HL-60 (cell line): Measurements from ENCODE around the gene KCNC3.

ENCODE experiments used
- DNase-seq, 2 experiments: peaks; one replicate each; pipeline ENCODE4 v3.0.0-alpha.2; 2010 to 2020; ENCODE audit warnings: low read depth in 1 of 2, low spot score in 1 of 2
- H3K27ac ChIP-seq: fragments of 250-450 bp; sonication (Bioruptor Pico); replicated peaks from 2 replicates; pipeline ENCODE4 v1.5.1; 2020; ENCODE audit warnings: mild to moderate bottlenecking, moderate library complexity
- H3K27me3 ChIP-seq: fragments of 250-450 bp; sonication (Bioruptor Pico); 2 replicates; pipeline ENCODE4 v1.5.1; 2021; ENCODE audit warnings: mild to moderate bottlenecking, moderate library complexity; ENCODE audit not compliant: insufficient read depth, poor library complexity, severe bottlenecking
- H3K4me3 ChIP-seq: replicated peaks from 2 replicates; pipeline ENCODE4 v1.5.1; 2011; ENCODE audit warnings: mild to moderate bottlenecking, control low read depth, low read length; ENCODE audit not compliant: insufficient read depth
- GABPA ChIP-seq: IDR thresholded peaks from 2 replicates; pipeline ENCODE4 v1.6.1; 2012; ENCODE audit warnings: low read depth
- POLR2AphosphoS5 ChIP-seq: IDR thresholded peaks from 2 replicates; pipeline ENCODE4 v1.6.1; 2012; ENCODE audit warnings: low read depth
- REST ChIP-seq: IDR thresholded peaks from 2 replicates; pipeline ENCODE4 v1.6.1; 2012; ENCODE audit warnings: low read depth; ENCODE audit not compliant: insufficient replicate concordance
- SPI1 ChIP-seq: IDR thresholded peaks from 2 replicates; pipeline ENCODE4 v1.6.1; 2012; ENCODE audit warnings: low read depth, mild to moderate bottlenecking, borderline replicate concordance
- TF ChIP-seq, protein P1 (sequence below): IDR thresholded peaks from one replicate; pipeline ENCODE4 v1.5.1; 2011; ENCODE audit warnings: low read length, control low read depth, inconsistent platforms; ENCODE audit not compliant: insufficient read depth

Gene KCNC3

GRCh38 chr19:50320051-50320450, 9.1 kb downstream of the KCNC3 start:
- Histone ChIP-seq H3K27ac (no peak overlapping the region), H3K4me3 (no peak overlapping the region), H3K27me3 (peaks cover 5% of the 10 kb centered on the region)
- no peak for DNase-seq
- TF ChIP-seq POLR2AphosphoS5: no peak
- TF ChIP-seq REST: no peak
- no peak for TF ChIP-seq SPI1
- TF ChIP-seq, protein P1, sequence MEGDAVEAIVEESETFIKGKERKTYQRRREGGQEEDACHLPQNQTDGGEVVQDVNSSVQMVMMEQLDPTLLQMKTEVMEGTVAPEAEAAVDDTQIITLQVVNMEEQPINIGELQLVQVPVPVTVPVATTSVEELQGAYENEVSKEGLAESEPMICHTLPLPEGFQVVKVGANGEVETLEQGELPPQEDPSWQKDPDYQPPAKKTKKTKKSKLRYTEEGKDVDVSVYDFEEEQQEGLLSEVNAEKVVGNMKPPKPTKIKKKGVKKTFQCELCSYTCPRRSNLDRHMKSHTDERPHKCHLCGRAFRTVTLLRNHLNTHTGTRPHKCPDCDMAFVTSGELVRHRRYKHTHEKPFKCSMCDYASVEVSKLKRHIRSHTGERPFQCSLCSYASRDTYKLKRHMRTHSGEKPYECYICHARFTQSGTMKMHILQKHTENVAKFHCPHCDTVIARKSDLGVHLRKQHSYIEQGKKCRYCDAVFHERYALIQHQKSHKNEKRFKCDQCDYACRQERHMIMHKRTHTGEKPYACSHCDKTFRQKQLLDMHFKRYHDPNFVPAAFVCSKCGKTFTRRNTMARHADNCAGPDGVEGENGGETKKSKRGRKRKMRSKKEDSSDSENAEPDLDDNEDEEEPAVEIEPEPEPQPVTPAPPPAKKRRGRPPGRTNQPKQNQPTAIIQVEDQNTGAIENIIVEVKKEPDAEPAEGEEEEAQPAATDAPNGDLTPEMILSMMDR: no peak
- TF ChIP-seq GABPA: no peak

- TF ChIP-seq POLR2AphosphoS5: no peak
- TF ChIP-seq GABPA: no peak
- TF ChIP-seq, protein P1: no peak
- no peak for TF ChIP-seq REST
- no peak for TF ChIP-seq SPI1
- DNase-seq: no peak
- no peak overlapping the region for H3K4me3 ChIP-seq
- peaks cover 14% of the 10 kb centered on the region for H3K27me3 ChIP-seq
- H3K27ac ChIP-seq: no peak overlapping the region
Observed at GRCh38 chr19:50319156-50319555, 10.0 kb downstream of the KCNC3 start.

DNA sequence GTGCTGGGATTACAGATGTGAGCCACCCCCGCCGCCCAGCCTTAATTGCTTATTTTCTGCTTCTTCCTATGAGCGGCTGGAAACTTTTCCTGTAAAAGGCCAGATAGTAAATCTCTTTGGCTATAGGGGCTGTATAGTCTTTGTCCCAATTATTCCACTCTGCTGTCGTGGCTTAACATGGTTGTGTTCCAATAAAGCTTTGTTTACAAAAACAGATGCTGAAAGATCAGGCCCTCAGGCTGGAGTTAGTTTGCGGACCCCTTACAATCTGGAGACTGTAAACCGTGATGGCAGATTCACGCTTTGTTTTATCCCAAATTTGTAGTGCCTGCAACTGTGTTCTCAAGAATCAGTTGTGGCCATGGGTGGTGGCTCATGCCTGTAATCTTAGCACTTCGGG, 10.7 kb downstream of the KCNC3 start:
- DNase-seq: no peak
- peaks cover 16% of the 10 kb centered on the region for H3K27me3 ChIP-seq
- TF ChIP-seq SPI1: no peak
- TF ChIP-seq GABPA: no peak
- no peak for TF ChIP-seq REST
- TF ChIP-seq, protein P1: no peak
- no peak for TF ChIP-seq POLR2AphosphoS5
- H3K27ac ChIP-seq: no peak overlapping the region
- no peak overlapping the region for H3K4me3 ChIP-seq
